Glutamatergic neuron (in vitro differentiated cells): Measurements from ENCODE around the gene IFFO2. TPM values are rescaled to one million over a fixed set of nuclear protein-coding genes. Genes with fewer than 3 reads are reported as not detected.

ENCODE experiments used
- DNase-seq: peaks from one replicate; pipeline ENCODE4 v3.0.0; 2022
- H3K27ac Mint-ChIP-seq: one replicate; pipeline ENCODE4 v1.8.0; 2020; ENCODE audit warnings: mild to moderate bottlenecking, mixed read lengths, inconsistent platforms; ENCODE audit not compliant: unreplicated experiment
- H3K27me3 Mint-ChIP-seq: one replicate; pipeline ENCODE4 v1.8.0; 2020; ENCODE audit warnings: mild to moderate bottlenecking, moderate library complexity, mixed read lengths, inconsistent platforms; ENCODE audit not compliant: unreplicated experiment
- H3K36me3 Mint-ChIP-seq: one replicate; pipeline ENCODE4 v1.8.0; 2020; ENCODE audit warnings: mild to moderate bottlenecking, mixed read lengths, inconsistent platforms; ENCODE audit not compliant: unreplicated experiment
- H3K4me1 Mint-ChIP-seq: one replicate; pipeline ENCODE4 v1.8.0; 2020; ENCODE audit warnings: mild to moderate bottlenecking, low read depth, mixed read lengths, inconsistent platforms; ENCODE audit not compliant: unreplicated experiment
- H3K4me3 Mint-ChIP-seq: one replicate; pipeline ENCODE4 v1.8.0; 2020; ENCODE audit warnings: mild to moderate bottlenecking, mixed read lengths, inconsistent platforms; ENCODE audit not compliant: unreplicated experiment
- H3K9me3 Mint-ChIP-seq: one replicate; pipeline ENCODE4 v1.8.0; 2020; ENCODE audit warnings: mild to moderate bottlenecking, moderate library complexity, mixed read lengths, inconsistent platforms; ENCODE audit not compliant: unreplicated experiment
- total RNA-seq: library from RNA; stranded (reverse); fragmentation: NEBNext Ultra II Directional; extraction: Animal tissue kit (Norgen Biotek cat#: 25700); gene quantifications from one replicate; pipeline ENCODE4 v1.2.1, GENCODE V29; 2021; ENCODE audit not compliant: unreplicated experiment
- TF ChIP-seq, protein P1 (sequence below): fragments of 200-600 bp; sonication (generic); IDR thresholded peaks from one replicate; pipeline ENCODE4 v1.5.0; 2021; ENCODE audit not compliant: partially characterized antibody, unreplicated experiment

The IFFO2 gene
- total RNA-seq, 1 donor from 2014 or later, result 107 TPM

DNA sequence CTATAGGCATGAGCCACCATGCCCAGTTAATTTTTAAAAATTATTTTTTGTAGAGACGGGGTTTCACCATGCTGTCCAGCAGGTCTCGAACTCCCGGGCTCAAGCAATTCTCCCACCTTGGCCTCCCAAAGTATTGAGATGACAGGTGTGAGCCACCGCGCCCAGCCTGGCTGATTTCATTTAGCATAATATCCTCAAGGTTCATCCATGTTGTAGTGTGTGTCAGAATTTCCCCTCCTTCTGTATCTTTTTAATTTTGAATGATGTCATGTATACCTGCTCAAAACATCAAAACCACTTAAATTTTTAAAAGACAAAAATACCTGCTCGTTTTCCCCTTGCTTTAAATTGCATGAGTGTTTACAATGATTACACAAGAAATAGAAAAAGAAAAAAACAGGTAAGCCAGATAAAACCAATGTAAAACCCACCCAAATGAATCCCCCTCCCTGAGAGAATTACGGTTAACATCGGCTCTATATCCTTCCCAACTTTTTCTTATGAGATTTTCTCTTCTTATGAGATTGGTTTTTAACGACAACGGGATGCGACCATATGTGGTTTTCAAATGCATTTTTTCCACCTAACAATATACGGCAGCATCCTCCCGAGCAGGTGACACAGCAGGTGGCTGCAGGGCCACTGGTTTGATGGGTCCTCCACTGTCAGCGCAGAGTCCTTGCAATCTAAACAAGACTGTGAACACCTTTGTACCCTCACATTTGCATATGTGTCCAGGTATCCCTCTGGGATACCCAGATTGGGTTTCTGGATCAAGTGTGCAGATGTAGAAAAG lies 22.1 kb downstream of the IFFO2 start:
- peak overlapping the region; percentile 55 for H3K27ac Mint-ChIP-seq
- peak overlapping the region; percentile 15 for H3K4me3 Mint-ChIP-seq
- TF ChIP-seq, protein P1, sequence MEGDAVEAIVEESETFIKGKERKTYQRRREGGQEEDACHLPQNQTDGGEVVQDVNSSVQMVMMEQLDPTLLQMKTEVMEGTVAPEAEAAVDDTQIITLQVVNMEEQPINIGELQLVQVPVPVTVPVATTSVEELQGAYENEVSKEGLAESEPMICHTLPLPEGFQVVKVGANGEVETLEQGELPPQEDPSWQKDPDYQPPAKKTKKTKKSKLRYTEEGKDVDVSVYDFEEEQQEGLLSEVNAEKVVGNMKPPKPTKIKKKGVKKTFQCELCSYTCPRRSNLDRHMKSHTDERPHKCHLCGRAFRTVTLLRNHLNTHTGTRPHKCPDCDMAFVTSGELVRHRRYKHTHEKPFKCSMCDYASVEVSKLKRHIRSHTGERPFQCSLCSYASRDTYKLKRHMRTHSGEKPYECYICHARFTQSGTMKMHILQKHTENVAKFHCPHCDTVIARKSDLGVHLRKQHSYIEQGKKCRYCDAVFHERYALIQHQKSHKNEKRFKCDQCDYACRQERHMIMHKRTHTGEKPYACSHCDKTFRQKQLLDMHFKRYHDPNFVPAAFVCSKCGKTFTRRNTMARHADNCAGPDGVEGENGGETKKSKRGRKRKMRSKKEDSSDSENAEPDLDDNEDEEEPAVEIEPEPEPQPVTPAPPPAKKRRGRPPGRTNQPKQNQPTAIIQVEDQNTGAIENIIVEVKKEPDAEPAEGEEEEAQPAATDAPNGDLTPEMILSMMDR, result no peak
- peaks cover 55% of the 10 kb centered on the region for H3K4me1 Mint-ChIP-seq
- peaks cover 32% of the 10 kb centered on the region for H3K9me3 Mint-ChIP-seq
- peaks cover 32% of the 10 kb centered on the region for H3K27me3 Mint-ChIP-seq
- no peak for DNase-seq
- H3K36me3 Mint-ChIP-seq, result no peaks in the 10 kb centered on the region

DNA sequence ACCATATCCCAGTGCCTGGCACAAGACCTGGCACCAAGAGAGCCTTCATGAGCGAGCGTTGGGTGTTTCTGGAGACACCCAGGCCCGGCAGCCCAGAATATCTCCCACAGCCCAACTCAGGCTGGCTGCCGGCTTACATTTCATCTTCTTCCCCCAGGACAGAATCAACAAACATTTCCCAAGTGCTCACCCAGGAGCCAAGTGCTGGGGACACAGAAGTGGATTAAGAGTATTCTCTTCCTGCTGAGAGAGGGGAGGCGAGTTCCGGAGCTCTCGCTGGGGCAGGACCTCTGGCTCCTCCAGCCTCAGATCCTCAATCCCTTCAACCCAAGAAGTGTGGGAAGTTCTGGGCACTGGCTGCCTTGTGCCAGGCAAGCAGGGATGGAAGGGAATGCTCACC lies 23.6 kb downstream of the IFFO2 start:
- H3K27me3 Mint-ChIP-seq, result peaks cover 30% of the 10 kb centered on the region
- peaks cover 22% of the 10 kb centered on the region for H3K9me3 Mint-ChIP-seq
- DNase-seq, result no peak
- H3K4me1 Mint-ChIP-seq, result peaks cover 60% of the 10 kb centered on the region
- H3K4me3 Mint-ChIP-seq, result peak overlapping the region; percentile 68
- H3K27ac Mint-ChIP-seq, result peak overlapping the region; percentile 86
- TF ChIP-seq, protein P1, result no peak
- no peaks in the 10 kb centered on the region for H3K36me3 Mint-ChIP-seq

DNA sequence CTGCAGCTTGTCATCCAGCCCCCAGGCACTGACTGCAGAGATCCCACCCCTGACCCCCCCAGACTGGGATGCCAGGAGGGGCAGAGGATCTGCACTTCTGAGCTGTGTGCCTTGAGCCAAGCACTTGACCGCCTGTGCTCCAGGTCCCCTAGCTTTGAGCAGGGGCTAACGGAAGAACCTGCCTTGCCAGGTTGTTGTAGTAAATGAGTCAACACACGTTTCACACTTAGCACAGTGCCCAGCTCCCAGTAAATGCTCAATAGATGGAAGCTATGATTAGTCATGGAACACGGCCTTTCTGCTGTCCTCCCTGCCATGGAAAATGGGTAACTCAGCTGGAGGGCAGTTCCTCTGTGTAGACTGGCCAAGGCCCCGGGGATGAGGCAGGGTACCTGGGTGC lies 24.1 kb downstream of the IFFO2 start:
- Mint-ChIP-seq H3K4me1 (peaks cover 63% of the 10 kb centered on the region), H3K27ac (peak overlapping the region; percentile 86), H3K4me3 (peak overlapping the region; percentile 68), H3K9me3 (peaks cover 24% of the 10 kb centered on the region), H3K27me3 (peaks cover 34% of the 10 kb centered on the region), H3K36me3 (no peaks in the 10 kb centered on the region)
- DNase-seq, result no peak
- TF ChIP-seq, protein P1, result no peak

DNA sequence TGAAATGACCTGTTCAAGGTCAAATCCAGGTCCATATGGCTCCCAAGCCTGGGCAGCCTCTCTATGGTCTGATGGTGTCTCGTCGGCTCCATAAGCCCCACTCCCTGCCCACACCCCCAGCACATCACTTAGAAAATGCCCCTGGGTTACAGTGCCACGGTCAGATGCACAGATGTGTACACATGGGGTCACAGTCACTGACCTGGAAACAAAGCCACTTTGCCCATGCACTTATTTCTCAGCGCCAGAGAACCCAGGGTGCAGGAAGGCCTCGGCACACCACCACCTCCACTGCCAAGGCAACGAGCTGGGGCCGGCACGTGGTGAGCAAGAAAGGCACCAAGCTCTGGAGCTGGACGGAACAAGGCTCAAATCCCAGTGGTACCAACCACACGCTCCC lies 24.7 kb downstream of the IFFO2 start:
- no peak for DNase-seq
- Mint-ChIP-seq H3K9me3 (peaks cover 22% of the 10 kb centered on the region), H3K27me3 (peaks cover 29% of the 10 kb centered on the region), H3K4me3 (peak overlapping the region; percentile 68), H3K4me1 (peaks cover 57% of the 10 kb centered on the region), H3K36me3 (no peaks in the 10 kb centered on the region), H3K27ac (peak overlapping the region; percentile 86)
- TF ChIP-seq, protein P1, result no peak

DNA sequence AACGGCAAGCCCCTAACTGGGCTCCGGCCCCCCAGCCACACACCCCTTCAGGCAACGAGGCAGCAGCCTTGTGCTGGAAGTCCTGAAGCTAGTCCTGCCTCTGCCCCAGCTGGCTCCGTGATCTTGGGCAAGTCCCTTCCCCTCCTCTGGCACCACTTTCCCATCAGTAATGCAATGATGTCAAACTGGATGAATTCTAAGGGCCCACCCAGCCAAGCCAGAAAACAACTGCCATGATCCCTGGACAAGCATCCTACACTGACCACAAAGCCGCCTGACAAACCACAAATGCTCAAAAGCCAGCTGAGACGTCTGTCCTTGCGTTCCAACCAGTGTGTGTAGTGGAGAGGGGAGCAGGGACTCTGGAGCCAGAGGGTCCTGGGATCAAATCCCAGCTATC lies 26.8 kb downstream of the IFFO2 start:
- TF ChIP-seq, protein P1, result no peak
- DNase-seq, result no peak
- peak overlapping the region; percentile 28 for H3K4me3 Mint-ChIP-seq
- peaks cover 23% of the 10 kb centered on the region for H3K9me3 Mint-ChIP-seq
- peaks cover 25% of the 10 kb centered on the region for H3K27me3 Mint-ChIP-seq
- H3K36me3 Mint-ChIP-seq, result no peaks in the 10 kb centered on the region
- H3K4me1 Mint-ChIP-seq, result peaks cover 55% of the 10 kb centered on the region
- H3K27ac Mint-ChIP-seq, result peak overlapping the region; percentile 62
